AG09319 (cell line): Measurements from ENCODE around the gene RBM39.

ENCODE experiments used
- DNase-seq: peaks from one replicate; pipeline ENCODE4 v3.0.0-alpha.2; 2010; ENCODE audit warnings: low read depth; ENCODE audit errors: extremely low read depth
- CTCF ChIP-seq: IDR thresholded peaks from 2 replicates; pipeline ENCODE4 v1.5.1; 2011; ENCODE audit warnings: low read depth, mild to moderate bottlenecking, inconsistent platforms, low read length, moderate library complexity

RBM39 gene

GRCh38 chr20:35743693-35744491 is 1.8 kb upstream of the RBM39 start:
- no peak for TF ChIP-seq CTCF
- no peak for DNase-seq

GRCh38 chr20:35742741-35743523 is 872 bp upstream of the RBM39 start:
- DNase-seq, result no peak
- no peak for TF ChIP-seq CTCF

- peak; percentile 23 for TF ChIP-seq CTCF
- no peak for DNase-seq
Observed at GRCh38 chr20:35739294-35740163, 2.5 kb downstream of the RBM39 start.

GRCh38 chr20:35738410-35739179 is 3.5 kb downstream of the RBM39 start:
- no peak for DNase-seq
- TF ChIP-seq CTCF, result no peak

DNA sequence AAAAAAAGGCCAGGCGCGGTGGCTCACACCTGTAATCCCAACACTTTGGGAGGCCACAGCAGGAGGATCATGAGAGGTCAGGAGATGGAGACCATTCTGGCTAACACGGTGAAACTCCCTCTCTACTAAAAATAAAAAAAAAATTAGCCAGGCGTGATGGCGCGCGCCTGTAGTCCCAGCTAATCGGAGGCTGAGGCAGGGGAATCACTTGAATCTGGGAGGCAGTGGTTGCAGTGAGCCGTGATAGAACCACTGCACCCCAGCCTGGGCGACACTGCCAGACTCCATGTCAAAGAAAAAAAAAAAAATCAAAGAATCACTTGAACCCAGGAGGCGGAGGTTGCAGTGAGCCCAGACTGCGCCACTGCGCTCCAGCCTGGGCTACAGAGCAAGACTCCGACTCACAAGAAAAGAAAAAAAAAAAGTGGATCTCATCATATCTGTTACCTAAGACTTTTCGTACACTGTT is 4.2 kb downstream of the RBM39 start:
- TF ChIP-seq CTCF, result no peak
- DNase-seq, result no peak

DNA sequence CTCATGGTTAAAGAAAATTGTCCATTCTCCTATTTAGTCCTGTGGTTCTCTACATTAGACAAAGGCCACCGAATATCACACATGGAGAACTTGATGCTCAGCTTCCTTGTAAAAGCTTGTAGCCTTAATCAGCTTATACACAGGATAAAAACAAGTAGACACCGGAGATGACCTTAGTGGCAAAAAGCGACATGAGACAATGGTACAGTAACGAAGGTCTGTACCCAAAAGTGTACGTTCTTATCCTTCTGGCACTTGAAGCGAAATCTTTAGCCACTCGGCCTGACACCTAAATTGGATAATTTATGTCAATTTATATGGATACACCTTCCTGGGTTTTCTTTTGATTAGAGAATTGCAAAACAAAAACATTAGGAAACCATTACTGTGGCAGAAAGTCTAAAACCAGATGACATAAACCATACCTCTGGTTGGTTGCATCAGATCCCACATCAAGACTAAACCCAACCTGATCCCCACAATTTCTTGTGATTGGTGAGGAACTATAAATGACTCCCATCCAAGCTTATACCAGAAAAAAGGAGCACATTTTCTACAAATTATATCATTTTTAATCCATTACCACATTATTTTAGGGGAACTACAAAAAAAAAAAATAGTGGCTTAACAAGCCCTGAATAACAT is 6.1 kb downstream of the RBM39 start:
- no peak for TF ChIP-seq CTCF
- no peak for DNase-seq
